Stimulated activated CD4-positive, alpha-beta T cell treated with anti-CD3 and anti-CD28 coated beads, Interleukin-1b, Interleukin-23, amount 100 ng/mL, for 24 hours (primary cell): ENCODE data around the gene SH3RF1.

ENCODE experiments used
- DNase-seq, 4 experiments: peaks; one replicate each; pipeline ENCODE4 v3.0.0-alpha.2; 2020; ENCODE audit warnings: low read depth in 4 of 4, low spot score in 1 of 4

The SH3RF1 gene

GRCh38 chr4:169079942-169080827 lies 190.6 kb downstream of the SH3RF1 start:
- DNase-seq, result no peak

GRCh38 chr4:169074117-169074516 lies 196.6 kb downstream of the SH3RF1 start:
- no peak for DNase-seq

- DNase-seq, result no peak
Observed at GRCh38 chr4:169071747-169072146, 199.0 kb downstream of the SH3RF1 start.

- DNase-seq, result no peak
Observed at GRCh38 chr4:169070895-169071218, 199.9 kb downstream of the SH3RF1 start.

GRCh38 chr4:169070071-169070894 lies 200.5 kb downstream of the SH3RF1 start:
- DNase-seq, result no peak

GRCh38 chr4:169068423-169068822 lies 202.3 kb downstream of the SH3RF1 start:
- DNase-seq, result no peak

GRCh38 chr4:169066934-169067333 lies 203.8 kb downstream of the SH3RF1 start:
- DNase-seq, result no peak

GRCh38 chr4:169064296-169064695 lies 206.5 kb downstream of the SH3RF1 start:
- no peak for DNase-seq

- no peak for DNase-seq
Observed at GRCh38 chr4:169063441-169063840, 207.3 kb downstream of the SH3RF1 start.

GRCh38 chr4:169062897-169063244 lies 207.9 kb downstream of the SH3RF1 start:
- no peak for DNase-seq

GRCh38 chr4:169061386-169061785 lies 209.4 kb downstream of the SH3RF1 start:
- DNase-seq, result no peak

- DNase-seq, result no peak
Observed at GRCh38 chr4:169060391-169061091, 210.2 kb downstream of the SH3RF1 start.

GRCh38 chr4:169059306-169060211 lies 211.2 kb downstream of the SH3RF1 start:
- DNase-seq, result no peak

GRCh38 chr4:169058312-169058711 lies 212.4 kb downstream of the SH3RF1 start:
- DNase-seq, result no peak

GRCh38 chr4:169054879-169055278 lies 215.9 kb downstream of the SH3RF1 start:
- DNase-seq, result no peak

- DNase-seq, result no peak
Observed at GRCh38 chr4:169052594-169052945, 218.2 kb downstream of the SH3RF1 start.

- DNase-seq, result no peak
Observed at GRCh38 chr4:169051761-169052593, 218.8 kb downstream of the SH3RF1 start.

- DNase-seq, result no peak
Observed at GRCh38 chr4:169050881-169051760, 219.6 kb downstream of the SH3RF1 start.

GRCh38 chr4:169050284-169050683 lies 220.5 kb downstream of the SH3RF1 start:
- no peak for DNase-seq
